NK-92 (cell line): ENCODE measurements around the gene DNAAF5.
A peak's percentile ranks its signal among the peaks of the same experiment; 100 is the strongest.
"Not testable (repeated sequence)": the region's sequence is repeated elsewhere in the genome, so short reads cannot be mapped to it uniquely, and the experiment has no call there.

Source experiments
- DNase-seq: peaks from one replicate; lab custom pipeline; 2025; ENCODE audit not compliant: unreplicated experiment; lab: John Stamatoyannopoulos, UW

The DNAAF5 gene

GRCh38 chr7:802500-803242 lies 76.2 kb downstream of the DNAAF5 start:
- DNase-seq = no peak

GRCh38 chr7:803243-803635 lies 76.7 kb downstream of the DNAAF5 start:
- DNase-seq = no peak

GRCh38 chr7:803796-804195 lies 77.3 kb downstream of the DNAAF5 start:
- DNase-seq = not testable (repeated sequence)

GRCh38 chr7:805261-805660 lies 78.8 kb downstream of the DNAAF5 start:
- DNase-seq = no peak

- no peak for DNase-seq
Measured at GRCh38 chr7:815284-816216, 89.1 kb downstream of the DNAAF5 start.

GRCh38 chr7:816300-816750 lies 89.8 kb downstream of the DNAAF5 start:
- DNase-seq = peak; percentile 59

GRCh38 chr7:816751-817671 lies 90.5 kb downstream of the DNAAF5 start:
- no peak for DNase-seq

GRCh38 chr7:818031-818699 lies 91.7 kb downstream of the DNAAF5 start:
- DNase-seq = no peak

- no peak for DNase-seq
Measured at GRCh38 chr7:820341-820740, 93.8 kb downstream of the DNAAF5 start.

GRCh38 chr7:821688-822087 lies 95.2 kb downstream of the DNAAF5 start:
- DNase-seq = no peak

- no peak for DNase-seq
Measured at GRCh38 chr7:822692-823276, 96.3 kb downstream of the DNAAF5 start.

GRCh38 chr7:823649-824048 lies 97.2 kb downstream of the DNAAF5 start:
- no peak for DNase-seq

GRCh38 chr7:824081-824480 lies 97.6 kb downstream of the DNAAF5 start:
- DNase-seq = no peak

- DNase-seq = no peak
Measured at GRCh38 chr7:824664-825063, 98.2 kb downstream of the DNAAF5 start.

- DNase-seq = no peak
Measured at GRCh38 chr7:825386-825785, 98.9 kb downstream of the DNAAF5 start.

- no peak for DNase-seq
Measured at GRCh38 chr7:826230-826917, 99.9 kb downstream of the DNAAF5 start.

GRCh38 chr7:828793-829561 lies 102.5 kb downstream of the DNAAF5 start:
- DNase-seq = no peak

GRCh38 chr7:830069-830468 lies 103.6 kb downstream of the DNAAF5 start:
- DNase-seq = no peak
